Measurements from ENCODE around the gene FBXO17.

The FBXO17 gene

DNA sequence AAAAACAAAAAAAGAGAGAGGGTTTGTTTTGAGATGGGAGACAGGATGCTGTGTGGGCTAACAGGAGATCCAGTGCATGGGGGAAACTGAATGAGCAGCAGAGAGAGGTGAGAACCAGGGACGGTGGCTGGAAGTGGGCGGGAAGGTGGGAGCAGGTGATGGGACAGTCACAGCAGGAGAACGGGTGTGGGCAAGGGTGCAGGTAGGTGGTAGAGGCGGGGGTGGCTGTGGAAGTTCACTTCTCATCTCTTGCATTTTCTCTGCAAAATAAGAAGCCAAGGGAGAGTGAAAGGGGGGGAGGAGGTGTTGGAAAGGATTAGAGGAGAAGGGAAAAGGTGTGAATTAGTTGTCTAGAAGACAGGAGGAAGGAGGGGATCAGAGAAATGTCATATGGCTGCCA lies 21.9 kb downstream of the FBXO17 start:
- Histone ChIP-seq H3K9ac (ENCODE audit: low read depth, low read length) (no peak overlapping the region), H4K20me1 (ENCODE audit: insufficient read depth, low read length) (no peaks in the 10 kb centered on the region), H3K4me3 (ENCODE audit: low read depth in 1 of 2, low read length in 2 of 2) (no peak overlapping the region), H3K27me3 (ENCODE audit: insufficient read depth, low read length, poor library complexity) (no peaks in the 10 kb centered on the region), H3K4me1 (ENCODE audit: insufficient read depth, low read length) (no peaks in the 10 kb centered on the region), H3K4me2 (ENCODE audit: insufficient read depth, low read length) (no peak overlapping the region), H3K36me3 (ENCODE audit: insufficient read depth, low read length) (no peaks in the 10 kb centered on the region), H3K79me2 (ENCODE audit: insufficient read depth, low read length) (no peaks in the 10 kb centered on the region), H3K27ac (ENCODE audit: low read length) (no peak overlapping the region), H2AFZ (ENCODE audit: low read depth, low read length) (no peak overlapping the region), H3K9me3 (ENCODE audit: insufficient read depth, low read length, severe bottlenecking) (no peaks in the 10 kb centered on the region)
- TF ChIP-seq, protein P1, sequence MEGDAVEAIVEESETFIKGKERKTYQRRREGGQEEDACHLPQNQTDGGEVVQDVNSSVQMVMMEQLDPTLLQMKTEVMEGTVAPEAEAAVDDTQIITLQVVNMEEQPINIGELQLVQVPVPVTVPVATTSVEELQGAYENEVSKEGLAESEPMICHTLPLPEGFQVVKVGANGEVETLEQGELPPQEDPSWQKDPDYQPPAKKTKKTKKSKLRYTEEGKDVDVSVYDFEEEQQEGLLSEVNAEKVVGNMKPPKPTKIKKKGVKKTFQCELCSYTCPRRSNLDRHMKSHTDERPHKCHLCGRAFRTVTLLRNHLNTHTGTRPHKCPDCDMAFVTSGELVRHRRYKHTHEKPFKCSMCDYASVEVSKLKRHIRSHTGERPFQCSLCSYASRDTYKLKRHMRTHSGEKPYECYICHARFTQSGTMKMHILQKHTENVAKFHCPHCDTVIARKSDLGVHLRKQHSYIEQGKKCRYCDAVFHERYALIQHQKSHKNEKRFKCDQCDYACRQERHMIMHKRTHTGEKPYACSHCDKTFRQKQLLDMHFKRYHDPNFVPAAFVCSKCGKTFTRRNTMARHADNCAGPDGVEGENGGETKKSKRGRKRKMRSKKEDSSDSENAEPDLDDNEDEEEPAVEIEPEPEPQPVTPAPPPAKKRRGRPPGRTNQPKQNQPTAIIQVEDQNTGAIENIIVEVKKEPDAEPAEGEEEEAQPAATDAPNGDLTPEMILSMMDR (IDR thresholded peaks at IDR 0.05; ENCODE audit: borderline replicate concordance, extremely low read depth, low read length, poor library complexity, severe bottlenecking): no peak
- TF ChIP-seq EZH2 (IDR thresholded peaks at IDR 0.05; ENCODE audit: borderline replicate concordance, low read depth, low read length, severe bottlenecking): no peak
- DNase-seq (no peak), ATAC-seq (ENCODE audit: insufficient read depth, low read depth) (no peak)

DNA sequence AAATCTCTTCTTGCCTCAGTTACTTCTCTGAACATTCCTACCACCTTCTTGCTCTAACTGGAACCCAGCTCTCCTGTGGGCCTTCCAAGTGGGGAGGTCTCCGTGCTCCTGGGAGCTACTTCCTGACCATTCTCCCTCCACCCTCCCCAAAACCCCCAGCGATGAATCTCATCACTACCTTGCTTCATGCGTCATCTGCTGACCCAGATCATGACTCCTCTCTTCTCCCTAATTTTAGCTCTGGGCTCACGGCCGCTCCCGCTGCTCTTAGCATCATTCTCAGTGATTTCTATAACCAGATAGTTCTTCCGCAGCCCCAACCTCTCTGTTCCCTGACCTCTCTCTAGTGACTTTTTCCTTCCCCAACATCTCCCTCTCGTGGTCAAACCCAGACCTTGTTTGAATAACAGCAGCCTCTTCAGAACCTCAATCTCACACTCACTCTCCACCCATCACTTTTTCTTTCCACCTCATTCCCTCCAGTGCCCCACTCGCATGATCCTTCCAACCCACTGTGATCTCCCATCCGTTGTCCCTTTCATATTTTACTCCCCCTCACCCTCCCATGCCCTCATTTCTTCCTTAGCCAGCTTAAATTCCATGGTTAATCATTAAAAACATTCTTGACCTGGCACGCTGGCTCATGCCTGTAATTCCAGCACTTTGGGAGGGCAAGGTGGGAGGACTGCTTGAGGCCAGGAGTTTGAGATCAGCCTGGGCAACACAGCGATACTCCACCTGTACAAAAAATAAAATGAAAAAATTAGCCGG lies 23.0 kb downstream of the FBXO17 start:
- Histone ChIP-seq H3K79me2 (ENCODE audit: insufficient read depth, low read length) (no peaks in the 10 kb centered on the region), H3K4me2 (ENCODE audit: insufficient read depth, low read length) (no peak overlapping the region), H3K4me1 (ENCODE audit: insufficient read depth, low read length) (no peaks in the 10 kb centered on the region), H3K27ac (ENCODE audit: low read length) (no peak overlapping the region), H3K27me3 (ENCODE audit: insufficient read depth, low read length, poor library complexity) (no peaks in the 10 kb centered on the region), H3K36me3 (ENCODE audit: insufficient read depth, low read length) (no peaks in the 10 kb centered on the region), H3K9ac (ENCODE audit: low read depth, low read length) (no peak overlapping the region), H2AFZ (ENCODE audit: low read depth, low read length) (no peak overlapping the region), H3K4me3 (ENCODE audit: low read depth in 1 of 2, low read length in 2 of 2) (no peak overlapping the region), H3K9me3 (ENCODE audit: insufficient read depth, low read length, severe bottlenecking) (no peaks in the 10 kb centered on the region), H4K20me1 (ENCODE audit: insufficient read depth, low read length) (no peaks in the 10 kb centered on the region)
- DNase-seq (peak; percentile 41), ATAC-seq (ENCODE audit: insufficient read depth, low read depth) (peak; percentile 67; the same call in 2 of the 3 replicates)
- no peak for TF ChIP-seq EZH2 (IDR thresholded peaks at IDR 0.05; ENCODE audit: borderline replicate concordance, low read depth, low read length, severe bottlenecking)
- TF ChIP-seq, protein P1 (IDR thresholded peaks at IDR 0.05; ENCODE audit: borderline replicate concordance, extremely low read depth, low read length, poor library complexity, severe bottlenecking): peak; percentile 60

DNA sequence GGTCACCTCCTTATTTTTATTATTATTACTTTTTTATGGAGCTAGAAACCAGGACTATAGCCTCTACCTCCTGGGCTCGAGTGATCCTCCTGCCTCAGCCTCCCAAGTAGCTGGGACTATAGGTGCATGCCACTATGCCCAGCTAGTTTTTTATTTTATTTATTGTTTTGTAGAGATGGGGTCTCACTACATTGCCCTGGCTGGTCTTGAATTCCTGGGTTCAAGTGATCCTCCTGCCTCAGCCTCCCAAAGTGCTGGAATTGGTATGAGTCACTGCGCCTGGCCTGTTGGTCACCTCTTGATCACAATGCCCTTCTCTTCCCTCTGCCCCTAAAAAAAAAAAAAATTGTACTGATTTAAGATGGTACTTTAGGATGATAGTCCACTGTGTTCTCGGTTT lies 24.4 kb downstream of the FBXO17 start:
- H3K36me3 ChIP-seq (ENCODE audit: insufficient read depth, low read length): no peaks in the 10 kb centered on the region
- H3K79me2 ChIP-seq (ENCODE audit: insufficient read depth, low read length): no peaks in the 10 kb centered on the region
- H3K4me1 ChIP-seq (ENCODE audit: insufficient read depth, low read length): no peaks in the 10 kb centered on the region
- no peak overlapping the region for H2AFZ ChIP-seq (ENCODE audit: low read depth, low read length)
- no peaks in the 10 kb centered on the region for H3K27me3 ChIP-seq (ENCODE audit: insufficient read depth, low read length, poor library complexity)
- DNase-seq (no peak), ATAC-seq (ENCODE audit: insufficient read depth, low read depth) (no peak)
- H3K9me3 ChIP-seq (ENCODE audit: insufficient read depth, low read length, severe bottlenecking): no peaks in the 10 kb centered on the region
- no peak overlapping the region for H3K4me2 ChIP-seq (ENCODE audit: insufficient read depth, low read length)
- H4K20me1 ChIP-seq (ENCODE audit: insufficient read depth, low read length): no peaks in the 10 kb centered on the region
- no peak overlapping the region for H3K27ac ChIP-seq (ENCODE audit: low read length)
- TF ChIP-seq EZH2 (IDR thresholded peaks at IDR 0.05; ENCODE audit: borderline replicate concordance, low read depth, low read length, severe bottlenecking): no peak
- TF ChIP-seq, protein P1 (IDR thresholded peaks at IDR 0.05; ENCODE audit: borderline replicate concordance, extremely low read depth, low read length, poor library complexity, severe bottlenecking): no peak
- no peak overlapping the region for H3K9ac ChIP-seq (ENCODE audit: low read depth, low read length)
- no peak overlapping the region for H3K4me3 ChIP-seq (ENCODE audit: low read depth in 1 of 2, low read length in 2 of 2)

All from DND-41 (cell line).